Muscle of leg (tissue), 11 donors: ENCODE data around the gene PPARD. TPM values are rescaled to one million over a fixed set of nuclear protein-coding genes. Genes with fewer than 3 reads are reported as not detected.
"Not testable (repeated sequence)": the region's sequence is repeated elsewhere in the genome, so short reads cannot be mapped to it uniquely, and the experiment has no call there.

ENCODE experiments used
- DNase-seq: peaks from one replicate; pipeline ENCODE4 v3.0.0; 2013
- H3K27ac ChIP-seq: one replicate; pipeline ENCODE4 v1.5.1; 2013; ENCODE audit warnings: mild to moderate bottlenecking, low read length, control low read depth
- H3K27me3 ChIP-seq: one replicate; pipeline ENCODE4 v1.6.1; 2013; ENCODE audit warnings: low read length; ENCODE audit not compliant: control insufficient read depth, insufficient read depth
- H3K36me3 ChIP-seq: one replicate; pipeline ENCODE4 v1.6.1; 2013; ENCODE audit warnings: low read length; ENCODE audit not compliant: control insufficient read depth, insufficient read depth
- H3K4me1 ChIP-seq: one replicate; pipeline ENCODE4 v1.6.1; 2013; ENCODE audit warnings: low read length; ENCODE audit not compliant: control insufficient read depth, insufficient read depth
- H3K4me3 ChIP-seq: one replicate; pipeline ENCODE4 v1.5.1; 2013; ENCODE audit warnings: low read length, control low read depth
- H3K9me3 ChIP-seq: replicated peaks from 2 replicates; pipeline ENCODE4 v1.6.1; 2013; ENCODE audit warnings: low read depth, low read length; ENCODE audit not compliant: control insufficient read depth
- WGBS: methylation state at CpG from one replicate; pipeline ENCODE4 v1.1.5; 2013; ENCODE audit warnings: missing lambda C conversion rate; ENCODE audit not compliant: insufficient coverage; 5-methylcytosine and 5-hydroxymethylcytosine counted together
- polyA plus RNA-seq, 8 donors: library from polyadenylated mRNA; unstranded; fragments of 120-200 nt; gene quantifications; one replicate each; pipeline versions ENCODE4 v1.2.1 to v1.2.3, GENCODE V29; 2013; ENCODE audit warnings: inconsistent platforms in 1 of 8, low replicate concordance in 1 of 8; ENCODE audit not compliant: insufficient read length in 8 of 8, insufficient read depth in 1 of 8
- total RNA-seq: library from RNA; stranded (reverse); fragments of 120-200 nt; gene quantifications from one replicate; pipeline ENCODE4 v1.2.4, GENCODE V29; 2013

The PPARD gene
- total and polyA plus RNA-seq, 9 donors = 5.9 to 26.4 (median 21.8) TPM

GRCh38 chr6:35435074-35435837 is 92.9 kb downstream of the PPARD start:
- WGBS = 84% methylated on average over 4 of the region's 16 CpGs
- no peak overlapping the region for H3K4me3 ChIP-seq
- DNase-seq = no peak
- H3K36me3 ChIP-seq = no peaks in the 10 kb centered on the region
- H3K4me1 ChIP-seq = no peaks in the 10 kb centered on the region
- no peaks in the 10 kb centered on the region for H3K27me3 ChIP-seq
- no peaks in the 10 kb centered on the region for H3K9me3 ChIP-seq
- no peak overlapping the region for H3K27ac ChIP-seq

GRCh38 chr6:35436071-35436857 is 93.9 kb downstream of the PPARD start:
- DNase-seq = no peak
- 48% methylated on average over 7 of the region's 8 CpGs for WGBS
- H3K4me3 ChIP-seq = no peak overlapping the region

DNA sequence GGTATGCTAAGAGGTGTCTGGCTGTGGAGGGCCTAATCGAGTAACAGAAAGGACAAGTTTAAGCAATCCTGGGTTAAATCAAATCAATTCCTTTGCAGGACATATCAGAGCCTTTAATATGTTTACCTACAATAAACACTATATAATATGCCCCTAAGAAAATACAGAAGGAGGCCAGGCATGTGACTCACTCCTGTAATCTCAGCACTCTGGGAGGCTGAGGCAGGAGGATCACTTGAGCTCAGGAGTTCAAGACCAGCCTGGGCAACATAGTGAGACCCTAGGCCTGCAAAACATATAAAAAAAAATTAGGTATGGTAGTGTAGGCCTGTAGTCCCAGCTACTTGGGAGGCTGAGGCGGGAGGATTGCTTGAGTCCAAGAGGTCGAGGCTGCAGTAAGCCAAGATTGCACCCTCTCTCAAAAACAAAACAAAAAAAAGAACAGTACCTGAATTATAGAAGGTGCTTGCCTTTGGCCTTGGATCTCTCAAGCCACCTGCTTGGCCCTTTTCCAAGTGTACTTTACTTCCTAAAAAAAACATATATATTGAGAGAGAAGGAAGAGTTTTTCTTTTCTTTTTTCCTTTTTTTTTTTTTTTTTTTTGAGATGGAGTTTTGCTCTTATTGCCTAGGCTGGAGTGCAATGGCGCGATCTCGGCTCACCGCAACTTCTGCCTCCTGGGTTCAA is 96.2 kb downstream of the PPARD start:
- H3K4me3 ChIP-seq = not testable (repeated sequence)

More at GRCh38 chr6:35436071-35436857, 93.9 kb downstream of the PPARD start:
- no peaks in the 10 kb centered on the region for H3K4me1 ChIP-seq
- no peak overlapping the region for H3K27ac ChIP-seq
- H3K9me3 ChIP-seq = no peaks in the 10 kb centered on the region
- no peaks in the 10 kb centered on the region for H3K36me3 ChIP-seq
- no peaks in the 10 kb centered on the region for H3K27me3 ChIP-seq

GRCh38 chr6:35439308-35439707 is 97.0 kb downstream of the PPARD start:
- no peak overlapping the region for H3K27ac ChIP-seq
- WGBS = 46% methylated on average over 3 of the region's 3 CpGs
- H3K4me1 ChIP-seq = no peaks in the 10 kb centered on the region
- no peaks in the 10 kb centered on the region for H3K36me3 ChIP-seq
- no peaks in the 10 kb centered on the region for H3K27me3 ChIP-seq
- no peaks in the 10 kb centered on the region for H3K9me3 ChIP-seq
- DNase-seq = no peak
- H3K4me3 ChIP-seq = no peak overlapping the region

More for the DNA sequence above, 96.2 kb downstream of the PPARD start:
- H3K27me3 ChIP-seq, H3K36me3 ChIP-seq, DNase-seq, H3K27ac ChIP-seq, H3K4me1 ChIP-seq, H3K9me3 ChIP-seq: not testable (repeated sequence)
- WGBS = no CpG with 5 or more reads among the region's 7 CpGs

DNA sequence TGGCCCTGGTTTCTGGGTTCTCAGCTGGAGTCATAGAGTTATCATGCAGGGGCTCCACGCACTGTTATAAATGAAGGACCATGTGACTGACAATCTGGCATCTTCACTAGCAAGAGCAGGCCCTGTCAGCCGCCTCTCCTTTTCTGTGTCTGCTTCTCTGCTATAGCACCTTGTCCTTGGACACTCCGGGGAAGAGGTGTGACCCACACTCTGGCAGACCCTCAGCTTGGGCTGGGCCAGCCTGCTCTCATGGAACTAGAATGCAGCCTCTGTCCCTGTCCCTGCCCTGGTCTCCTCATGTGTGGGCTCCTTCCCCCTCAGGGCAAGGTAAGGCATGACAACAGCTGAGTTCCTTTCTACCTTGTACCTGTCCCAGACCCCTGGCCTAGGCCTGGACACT is 98.8 kb downstream of the PPARD start:
- Histone ChIP-seq H3K36me3 (no peaks in the 10 kb centered on the region), H3K4me1 (no peaks in the 10 kb centered on the region), H3K27ac (no peak overlapping the region), H3K27me3 (no peaks in the 10 kb centered on the region), H3K4me3 (no peak overlapping the region), H3K9me3 (no peaks in the 10 kb centered on the region)
- WGBS = 50% methylated on average over 3 of the region's 3 CpGs
- DNase-seq = no peak

GRCh38 chr6:35441642-35442041 is 99.3 kb downstream of the PPARD start:
- Histone ChIP-seq H3K27ac (no peak overlapping the region), H3K4me3 (no peak overlapping the region), H3K9me3 (no peaks in the 10 kb centered on the region), H3K36me3 (no peaks in the 10 kb centered on the region), H3K4me1 (no peaks in the 10 kb centered on the region), H3K27me3 (no peaks in the 10 kb centered on the region)
- no peak for DNase-seq
- 81% methylated on average over 2 of the region's 4 CpGs for WGBS

GRCh38 chr6:35442693-35443092 is 100.3 kb downstream of the PPARD start:
- Histone ChIP-seq H3K4me3 (no peak overlapping the region), H3K36me3 (no peaks in the 10 kb centered on the region), H3K9me3 (no peaks in the 10 kb centered on the region), H3K4me1 (no peaks in the 10 kb centered on the region), H3K27ac (no peak overlapping the region), H3K27me3 (no peaks in the 10 kb centered on the region)
- WGBS = 49% methylated on average over 3 of the region's 5 CpGs
- no peak for DNase-seq

- H3K36me3 ChIP-seq = no peaks in the 10 kb centered on the region
- no peaks in the 10 kb centered on the region for H3K4me1 ChIP-seq
- 85% methylated on average over 6 of the region's 9 CpGs for WGBS
Measured at GRCh38 chr6:35443341-35444030, 101.1 kb downstream of the PPARD start.

GRCh38 chr6:35445691-35446090 is 103.3 kb downstream of the PPARD start:
- WGBS = 75% methylated on average over 7 of the region's 7 CpGs
- H3K9me3 ChIP-seq = no peaks in the 10 kb centered on the region
- no peak overlapping the region for H3K4me3 ChIP-seq
- H3K4me1 ChIP-seq = no peaks in the 10 kb centered on the region
- no peak overlapping the region for H3K27ac ChIP-seq
- DNase-seq = no peak
- H3K36me3 ChIP-seq = no peaks in the 10 kb centered on the region
- no peaks in the 10 kb centered on the region for H3K27me3 ChIP-seq

More at GRCh38 chr6:35443341-35444030, 101.1 kb downstream of the PPARD start:
- no peak overlapping the region for H3K27ac ChIP-seq
- DNase-seq = no peak
- no peaks in the 10 kb centered on the region for H3K27me3 ChIP-seq
- no peaks in the 10 kb centered on the region for H3K9me3 ChIP-seq
- no peak overlapping the region for H3K4me3 ChIP-seq
